ENCODE measurements around the gene SLMAP.

DNA sequence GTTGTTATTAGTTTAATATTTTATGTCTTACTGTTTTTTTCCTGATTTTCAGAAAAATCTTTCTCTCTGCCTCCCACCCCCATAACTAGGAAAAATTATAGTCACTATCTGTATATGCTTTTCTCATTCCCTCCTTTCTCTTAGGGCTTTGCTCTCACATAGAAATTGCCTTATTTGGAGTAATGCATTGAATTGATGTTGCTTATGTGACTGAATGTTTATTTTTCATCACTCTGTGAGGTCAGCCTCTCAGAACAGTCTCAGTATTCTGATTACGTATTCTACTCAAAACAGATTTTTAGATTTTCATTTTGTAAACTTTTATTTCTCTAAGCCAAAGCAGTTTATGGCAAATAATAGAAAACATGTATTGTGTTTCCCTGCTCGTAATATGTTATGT lies 121.0 kb downstream of the SLMAP start:
- no peak for TF ChIP-seq CTCF (IDR thresholded peaks at IDR 0.05)
- TF ChIP-seq POLR2A (IDR thresholded peaks at IDR 0.05) = no peak

All from lower leg skin (tissue), 3 donors.